ENCODE results near the gene LBR. TPM values are rescaled to one million over a fixed set of nuclear protein-coding genes. Genes with fewer than 3 reads are reported as not detected.
A peak's percentile ranks its signal among the peaks of the same experiment; 100 is the strongest.
"Not testable (repeated sequence)": the region's sequence is repeated elsewhere in the genome, so short reads cannot be mapped to it uniquely, and the experiment has no call there.

LBR gene
- total RNA-seq, 4 donors from 2014 or later, result 33.1 to 46.7 (median 36.8) TPM

DNA sequence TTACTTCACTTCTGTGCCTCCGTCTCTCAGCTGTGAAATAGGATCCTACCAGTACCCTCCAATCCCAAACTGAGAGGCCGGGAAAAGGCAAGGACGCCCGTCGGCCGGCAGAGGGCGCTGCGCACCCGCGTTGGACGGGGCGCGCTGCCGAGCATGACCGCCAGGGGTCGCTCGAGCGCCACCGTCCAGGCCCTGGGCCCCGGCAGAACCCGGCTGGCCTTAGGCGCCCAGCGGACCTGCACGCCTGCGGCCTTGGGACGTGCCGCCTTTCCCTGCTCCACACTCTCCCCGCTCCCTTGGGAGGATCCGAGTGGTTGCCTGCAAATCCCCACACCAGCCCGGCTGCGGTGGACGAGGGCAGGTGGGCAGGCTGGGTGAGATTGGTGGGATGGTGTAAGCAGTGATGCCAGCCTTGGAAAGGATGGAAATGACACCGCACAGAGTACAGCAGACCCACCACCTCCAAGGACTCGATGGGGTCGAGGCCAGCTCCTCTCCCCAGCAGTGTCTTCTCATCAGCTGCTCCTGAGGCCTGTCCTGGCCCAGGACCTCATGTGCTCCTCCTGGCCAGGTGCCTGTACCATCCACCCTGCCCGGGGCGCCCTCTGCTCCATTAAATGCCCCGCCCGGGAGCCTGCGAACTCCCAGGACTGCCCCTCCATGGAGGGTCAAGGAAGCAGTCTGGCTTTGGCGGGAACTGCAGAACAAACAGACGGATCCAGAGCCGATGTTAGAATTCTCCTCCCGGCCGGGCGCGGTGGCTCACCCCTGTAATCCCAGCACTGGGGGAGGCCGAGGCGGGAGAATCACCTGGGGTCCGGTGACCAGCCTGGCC is 47.4 kb upstream of the LBR start:
- Histone ChIP-seq H3K27me3 (no peaks in the 10 kb centered on the region), H3K9me3 (no peaks in the 10 kb centered on the region), H3K36me3 (no peaks in the 10 kb centered on the region), H3K4me3 (replicated peaks in 1 of 3) (no peak overlapping the region), H3K4me1 (peaks cover 0 to 3% of the 10 kb centered on the region in 2 donors), H3K27ac (no peak overlapping the region)
- WGBS, 2 donors, result 36 to 46% methylated on average over 32 to 34 of the region's 50 CpGs
- intact Hi-C loops (cut with DNase I), result loop anchor here (2.0 to 10.0 kb wide), 4 partner anchors 297 to 500 kb away; no protein-coding TSS in a partner anchor
- TF ChIP-seq CTCF (IDR thresholded peaks at IDR 0.05) (peak; percentile 99 to 100 (median 100)), POLR2A (IDR thresholded peaks at IDR 0.05) (no peak)
- DNase-seq, result peak; percentile 54 to 58

- DNase-seq, result no peak
- Histone ChIP-seq H3K4me1 (peaks cover 0 to 3% of the 10 kb centered on the region in 2 donors), H3K4me3 (replicated peaks in 1 of 3) (no peak overlapping the region), H3K27ac (no peak overlapping the region), H3K27me3 (no peaks in the 10 kb centered on the region), H3K36me3 (no peaks in the 10 kb centered on the region), H3K9me3 (no peaks in the 10 kb centered on the region)
- intact Hi-C loops (cut with DNase I), result loop anchor here (2.0 to 10.0 kb wide), 3 partner anchors 370 to 500 kb away; no protein-coding TSS in a partner anchor
- 40 to 54% methylated on average over 12 to 13 of the region's 13 CpGs for WGBS, 2 donors
- TF ChIP-seq CTCF (IDR thresholded peaks at IDR 0.05) (no peak), POLR2A (IDR thresholded peaks at IDR 0.05) (no peak)
Observed at GRCh38 chr1:225474439-225474985, 46.7 kb upstream of the LBR start.

DNA sequence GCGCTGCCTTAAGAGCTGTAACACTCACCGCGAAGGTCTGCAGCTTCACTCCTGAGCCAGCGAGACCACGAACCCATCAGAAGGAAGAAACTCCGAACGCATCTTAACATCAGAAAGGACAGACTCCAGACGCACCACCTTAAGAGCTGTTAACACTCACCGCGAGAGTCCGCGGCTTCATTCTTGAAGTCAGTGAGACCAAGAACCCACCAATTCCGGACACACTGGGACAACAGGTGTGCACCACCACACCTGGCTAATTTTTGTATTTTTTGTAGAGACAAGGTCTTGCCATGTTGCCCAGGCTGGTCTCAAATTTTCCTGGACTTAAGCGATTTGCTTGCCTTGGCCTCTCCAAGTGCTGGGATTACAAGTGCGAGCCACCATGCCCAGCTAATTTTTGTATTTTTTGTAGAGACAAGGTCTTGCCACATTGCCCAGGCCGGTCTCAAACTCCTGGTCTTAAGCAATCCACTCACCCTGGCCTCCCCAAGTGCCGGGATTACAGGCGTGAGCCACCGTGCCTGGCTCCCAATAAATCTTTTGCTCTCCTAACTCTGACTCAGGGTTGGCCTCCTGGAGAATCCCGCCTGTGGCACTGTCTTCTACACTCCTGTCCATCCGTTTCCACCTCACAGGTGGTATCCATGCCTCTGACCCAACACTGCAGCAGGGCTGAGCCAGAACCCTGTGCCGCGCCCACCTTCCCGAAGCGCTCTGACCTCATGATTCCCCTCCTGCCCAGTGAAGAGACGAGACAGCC is 46.0 kb upstream of the LBR start:
- WGBS, 2 donors, result 94 to 95% methylated on average over 17 to 26 of the region's 26 CpGs
- not testable (repeated sequence) for H3K27ac ChIP-seq; H3K4me1 ChIP-seq; H3K27me3 ChIP-seq; H3K36me3 ChIP-seq; H3K4me3 ChIP-seq (replicated peaks in 1 of 3); DNase-seq; H3K9me3 ChIP-seq
- intact Hi-C loops (cut with DNase I), result loop anchor here (2.0 to 10.0 kb wide), 3 partner anchors 371 to 501 kb away; no protein-coding TSS in a partner anchor

- H3K27me3 ChIP-seq; H3K4me3 ChIP-seq (replicated peaks in 1 of 3); H3K27ac ChIP-seq; H3K36me3 ChIP-seq; H3K4me1 ChIP-seq; DNase-seq; H3K9me3 ChIP-seq: not testable (repeated sequence)
- intact Hi-C loops (cut with DNase I), result loop anchor here (10.0 kb wide), 1 partner anchor 372 kb away; no protein-coding TSS in a partner anchor
- WGBS, 2 donors, result 80 to 83% methylated on average over 8 of the region's 8 CpGs
Observed at GRCh38 chr1:225473266-225473665, 45.4 kb upstream of the LBR start.

DNA sequence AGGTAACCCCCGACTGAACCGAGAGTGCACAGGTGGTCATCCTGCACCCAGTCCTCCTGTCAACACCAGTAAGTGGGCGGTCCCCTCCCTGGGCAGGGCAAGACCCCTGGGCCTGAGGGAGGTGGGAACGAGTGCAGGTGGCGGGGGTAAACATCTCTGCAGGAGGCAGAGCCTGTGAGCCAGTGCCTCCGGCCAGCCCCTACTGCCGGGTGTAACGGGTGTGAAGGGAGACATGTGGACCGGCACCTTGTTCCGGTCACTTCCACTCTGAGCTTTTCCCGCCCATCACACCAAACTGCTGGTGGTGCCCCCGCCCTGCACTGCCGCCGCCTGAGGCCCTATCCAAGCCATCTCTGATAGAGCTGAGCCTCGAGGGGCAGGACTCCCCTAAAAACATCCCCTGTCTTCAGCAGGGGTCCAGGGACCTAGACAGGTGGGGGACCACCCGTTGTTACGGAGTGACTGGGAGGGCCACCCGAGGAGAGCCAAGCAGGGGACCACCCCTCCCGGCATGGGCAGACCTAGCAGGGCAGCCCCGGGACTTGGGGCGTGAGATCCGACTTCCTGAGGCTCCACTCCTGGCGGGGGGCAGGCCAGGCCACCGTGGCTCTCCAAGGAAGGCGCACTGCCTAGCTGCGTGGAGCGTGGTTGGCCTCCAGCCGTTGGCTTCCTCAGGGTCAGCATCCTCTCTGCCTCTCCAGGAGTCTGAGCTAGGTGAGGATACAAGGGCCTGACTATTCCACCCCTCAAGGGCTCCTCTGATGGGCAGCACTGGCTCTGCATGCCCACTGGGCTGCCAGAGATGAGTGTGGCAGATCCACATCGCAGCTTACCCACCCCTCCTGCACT is 43.8 kb upstream of the LBR start:
- TF ChIP-seq POLR2A (IDR thresholded peaks at IDR 0.05) (no peak), CTCF (IDR thresholded peaks at IDR 0.05) (no peak)
- Histone ChIP-seq H3K27me3 (no peaks in the 10 kb centered on the region), H3K9me3 (no peaks in the 10 kb centered on the region), H3K4me1 (peaks cover 0 to 6% of the 10 kb centered on the region in 2 donors), H3K27ac (no peak overlapping the region), H3K4me3 (replicated peaks in 1 of 3) (no peak overlapping the region), H3K36me3 (no peaks in the 10 kb centered on the region)
- 79 to 86% methylated on average over 16 to 28 of the region's 29 CpGs for WGBS, 2 donors
- no peak for DNase-seq
- intact Hi-C loops (cut with DNase I), result loop anchor here (10.0 kb wide), 1 partner anchor 373 kb away; no protein-coding TSS in a partner anchor

Data from thyroid gland (tissue), 4 donors.